GM19468 (cell line): ENCODE measurements around the gene CCDC18.

ENCODE experiments used
- ATAC-seq: cut with Tn5 transposase; IDR thresholded peaks from one replicate; pipeline ENCODE4 v1.9.1; 2021; ENCODE audit warnings: mild to moderate bottlenecking, moderate library complexity, moderate number of reproducible peaks; ENCODE audit not compliant: unreplicated experiment; ENCODE audit errors: extremely low read depth

Gene CCDC18

DNA sequence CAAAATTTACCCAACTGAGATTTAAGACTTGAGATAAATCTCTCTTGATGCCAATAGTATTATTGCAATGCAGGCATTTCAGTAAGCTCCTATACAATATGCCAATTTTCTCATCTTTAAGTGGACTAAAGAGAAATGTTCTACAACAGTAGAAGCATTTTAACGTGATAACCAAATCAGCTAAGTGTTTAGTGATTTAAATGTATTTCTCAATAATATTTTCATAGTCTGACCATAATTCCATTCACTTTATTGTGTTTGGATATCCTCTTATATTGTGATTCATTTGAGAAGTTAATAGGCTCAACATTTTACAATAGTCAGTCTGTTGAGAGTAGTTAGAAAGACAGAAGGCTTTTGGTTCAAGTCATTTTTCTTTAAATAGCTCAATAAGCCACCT lies 120.6 kb downstream of the CCDC18 start:
- ATAC-seq = no peak

DNA sequence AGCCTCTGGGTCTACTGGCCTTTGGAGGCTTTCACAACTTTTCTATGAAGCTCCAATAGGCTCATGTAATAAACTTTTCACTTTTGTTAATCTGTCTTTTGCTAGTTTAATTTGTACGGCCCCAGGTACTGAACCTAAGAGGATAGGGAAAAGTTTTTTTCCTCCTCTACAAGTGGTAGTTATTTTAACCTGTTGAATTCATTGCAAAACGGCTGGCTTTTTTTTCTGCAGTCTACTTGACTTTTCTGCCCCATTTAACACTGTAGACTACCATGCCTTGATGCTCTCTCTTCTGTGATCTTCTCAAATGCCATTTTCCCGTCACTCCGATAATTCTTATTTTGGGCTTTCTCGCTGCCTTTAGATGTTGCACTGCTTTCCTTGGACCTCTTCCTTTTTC lies 121.6 kb downstream of the CCDC18 start:
- ATAC-seq = no peak

DNA sequence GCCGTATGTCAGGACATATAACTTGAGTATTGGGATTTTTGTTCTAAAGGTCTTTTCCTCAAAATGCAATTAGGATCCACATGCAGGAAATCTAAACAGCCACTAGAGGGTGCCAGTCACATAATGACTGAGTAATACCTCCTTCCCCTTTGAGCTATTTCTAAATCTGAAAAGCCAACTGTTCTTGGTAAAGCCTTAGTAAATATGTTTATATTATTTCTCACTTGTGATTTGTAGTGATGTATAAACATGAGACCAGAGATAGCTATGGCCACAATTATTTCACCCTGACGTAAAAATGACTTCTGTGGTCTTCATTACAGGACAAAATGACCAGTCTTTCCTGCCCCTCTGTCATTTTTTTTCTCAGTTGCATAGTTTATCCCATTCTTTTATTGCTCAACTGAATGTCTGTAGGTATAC lies 124.2 kb downstream of the CCDC18 start:
- ATAC-seq = no peak

GRCh38 chr1:93306920-93307319 lies 126.4 kb downstream of the CCDC18 start:
- no peak for ATAC-seq

- ATAC-seq = no peak
Measured at GRCh38 chr1:93313026-93313425, 132.5 kb downstream of the CCDC18 start.

DNA sequence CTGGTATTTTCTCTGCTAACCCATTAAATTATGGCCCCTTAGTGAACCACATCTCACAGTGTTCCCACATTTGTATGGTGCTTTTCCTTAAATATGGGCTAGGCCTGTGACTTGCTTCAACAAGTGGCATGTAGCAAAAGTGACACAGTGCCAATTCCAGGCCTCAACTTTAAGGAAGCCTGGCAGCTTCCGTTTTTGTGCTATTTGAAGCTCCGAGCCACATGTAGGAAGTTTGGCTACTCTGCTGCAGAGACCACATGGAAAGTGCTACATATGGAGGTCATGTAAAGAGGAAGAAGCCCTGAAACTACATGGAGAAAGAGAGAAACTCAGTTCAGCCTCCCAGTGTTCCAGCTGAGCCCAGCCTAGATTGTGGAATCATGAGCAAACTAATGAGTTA lies 136.7 kb downstream of the CCDC18 start:
- ATAC-seq = no peak

- ATAC-seq = no peak
Measured at GRCh38 chr1:93317943-93318342, 137.4 kb downstream of the CCDC18 start.

GRCh38 chr1:93321720-93322119 lies 141.2 kb downstream of the CCDC18 start:
- ATAC-seq = no peak

DNA sequence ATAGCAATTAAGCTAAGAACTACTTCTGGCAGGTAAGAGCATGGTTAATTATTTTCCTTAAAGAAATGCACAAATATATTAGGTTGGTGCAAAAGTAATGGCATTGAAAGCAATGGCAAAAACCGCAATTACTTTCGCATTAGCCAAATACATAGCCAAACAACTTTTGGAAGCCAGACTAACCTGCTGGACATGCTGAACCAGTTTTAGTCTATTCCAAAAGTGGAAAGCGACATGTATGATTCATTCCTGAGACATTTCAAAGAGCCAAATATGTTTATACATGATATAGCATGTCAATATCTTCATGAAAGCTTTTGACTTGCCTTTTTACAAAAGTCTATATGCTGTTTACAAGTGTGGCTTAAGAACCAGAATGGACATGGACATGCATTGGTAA lies 141.8 kb downstream of the CCDC18 start:
- ATAC-seq = no peak

DNA sequence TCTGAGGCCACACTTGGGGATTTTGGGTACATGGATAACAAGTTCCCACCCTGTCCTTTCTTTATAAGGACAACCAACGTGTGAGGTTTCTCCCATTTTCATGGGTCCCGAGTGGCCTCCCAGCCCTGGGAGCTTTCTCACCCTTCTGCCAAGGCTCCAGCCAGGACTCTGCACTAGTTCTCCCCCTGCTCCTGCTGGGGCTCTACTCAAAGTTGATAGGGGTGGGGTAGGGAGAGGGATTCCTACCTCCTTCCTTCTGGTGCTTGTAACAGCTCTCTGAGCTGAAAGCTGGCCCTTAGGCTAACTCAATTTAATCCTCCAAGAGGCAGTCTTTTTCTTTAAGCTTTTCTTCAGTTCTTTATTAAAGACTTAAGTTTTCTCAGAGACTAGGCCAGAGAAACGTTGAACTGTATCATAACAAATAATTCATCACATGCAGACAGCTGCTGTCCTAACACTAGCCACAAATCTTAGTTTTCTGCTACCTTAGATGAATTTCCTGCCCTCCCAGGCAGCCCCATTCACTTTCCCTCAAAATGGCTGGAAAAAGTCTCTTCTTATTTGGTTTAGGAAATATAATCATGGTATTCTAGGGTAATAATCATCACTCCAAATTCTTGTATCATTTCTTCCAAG lies 142.8 kb downstream of the CCDC18 start:
- no peak for ATAC-seq

DNA sequence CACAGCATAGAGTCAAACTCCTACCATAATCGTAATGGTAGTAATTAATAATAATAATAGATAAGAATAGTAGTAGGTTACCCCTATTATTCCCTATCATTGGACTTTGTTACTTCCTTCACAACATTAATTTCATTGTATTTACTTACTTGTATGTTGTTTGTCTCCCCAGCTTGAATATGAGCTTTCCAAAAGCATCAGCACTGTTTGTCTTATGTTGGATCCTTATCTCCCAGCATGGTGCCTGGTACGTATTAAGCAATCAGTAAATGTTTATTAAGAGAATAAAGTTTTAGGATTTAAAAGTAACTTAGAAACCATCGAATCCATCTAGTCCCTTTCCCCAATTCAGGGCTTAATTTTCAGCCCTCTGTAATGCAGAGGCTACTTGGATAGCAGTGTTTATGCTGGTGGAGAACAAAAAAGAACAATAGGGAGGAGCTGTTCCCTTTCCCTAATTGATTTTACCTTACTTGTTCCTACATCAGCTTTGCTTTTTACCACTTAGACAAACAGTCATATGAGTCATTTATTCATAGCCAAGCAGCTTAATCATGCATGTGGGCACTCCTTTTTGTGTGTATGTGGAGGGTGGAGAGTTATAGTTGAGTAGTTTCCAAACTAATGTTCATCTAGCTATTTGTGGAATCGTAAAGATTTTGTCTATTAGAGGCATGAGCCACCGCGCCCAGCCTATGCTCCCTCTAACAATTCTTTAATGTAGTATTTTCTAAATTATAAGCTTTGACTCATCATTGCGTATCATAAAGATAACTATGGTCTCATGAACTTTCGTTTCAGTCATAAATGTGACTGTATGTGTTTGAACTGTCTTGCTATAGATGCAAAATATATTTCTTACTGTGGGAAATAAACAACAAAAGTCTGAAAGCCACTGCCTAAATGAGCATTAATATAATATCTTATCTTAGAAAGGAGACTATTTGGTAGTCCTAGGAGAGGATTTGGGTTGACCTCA lies 144.3 kb downstream of the CCDC18 start:
- ATAC-seq = no peak
